ENCODE data around the gene CKLF. TPM values are rescaled to one million over a fixed set of nuclear protein-coding genes. Genes with fewer than 3 reads are reported as not detected.

Gene CKLF
- total RNA-seq, 6 experiments from 2014 or later, result 8.4 to 30.5 (median 14.0) TPM

GRCh38 chr16:66538910-66539309 is 13.5 kb upstream of the CKLF start:
- no peak for DNase-seq
- peaks cover 0 to 18% (median 4%) of the 10 kb centered on the region in 4 donors for H3K36me3 ChIP-seq
- H3K9me3 ChIP-seq, result no peaks in the 10 kb centered on the region
- 74% methylated on average over 5 of the region's 5 CpGs for WGBS (ENCODE audit: insufficient coverage, low coverage, low lambda C conversion rate, missing lambda C conversion rate)
- TF ChIP-seq POLR2A (IDR thresholded peaks at IDR 0.05), result no peak
- no peak for TF ChIP-seq CTCF (IDR thresholded peaks at IDR 0.05)
- H3K27ac ChIP-seq, result no peak overlapping the region
- intact Hi-C loops (cut with DNase I), result no loop called here
- H3K4me1 ChIP-seq, result no peaks in the 10 kb centered on the region
- no peak overlapping the region for H3K4me3 ChIP-seq
- no peak for ATAC-seq
- no peaks in the 10 kb centered on the region for H3K27me3 ChIP-seq

- H3K4me3 ChIP-seq, result no peak overlapping the region
- H3K9me3 ChIP-seq, result no peaks in the 10 kb centered on the region
- intact Hi-C loops (cut with DNase I), result no loop called here
- H3K36me3 ChIP-seq, result peaks cover 0 to 23% (median 4%) of the 10 kb centered on the region in 4 donors
- no peaks in the 10 kb centered on the region for H3K27me3 ChIP-seq
- no peak for TF ChIP-seq CTCF (IDR thresholded peaks at IDR 0.05)
- no peak for TF ChIP-seq POLR2A (IDR thresholded peaks at IDR 0.05)
- WGBS (ENCODE audit: insufficient coverage, low coverage, low lambda C conversion rate, missing lambda C conversion rate), result 90% methylated on average over 2 of the region's 3 CpGs
- no peaks in the 10 kb centered on the region for H3K4me1 ChIP-seq
- peak in 1 of 4 donors; percentile 9 for ATAC-seq
- DNase-seq, result no peak
- H3K27ac ChIP-seq, result no peak overlapping the region
Measured at GRCh38 chr16:66539623-66540469, 12.5 kb upstream of the CKLF start.

- H3K4me1 ChIP-seq, result no peaks in the 10 kb centered on the region
- no peak overlapping the region for H3K4me3 ChIP-seq
- no peak for TF ChIP-seq CTCF (IDR thresholded peaks at IDR 0.05)
- no peak for TF ChIP-seq POLR2A (IDR thresholded peaks at IDR 0.05)
- peaks cover 0 to 16% (median 4%) of the 10 kb centered on the region in 4 donors for H3K36me3 ChIP-seq
- H3K27ac ChIP-seq, result no peak overlapping the region
- intact Hi-C loops (cut with DNase I), result no loop called here
- no peaks in the 10 kb centered on the region for H3K27me3 ChIP-seq
- WGBS (ENCODE audit: insufficient coverage, low coverage, low lambda C conversion rate, missing lambda C conversion rate), result 84% methylated on average over 7 of the region's 18 CpGs
- no peaks in the 10 kb centered on the region for H3K9me3 ChIP-seq
- no peak for DNase-seq
- no peak for ATAC-seq
Measured at GRCh38 chr16:66541388-66542355, 10.7 kb upstream of the CKLF start.

GRCh38 chr16:66542396-66542795 is 10.0 kb upstream of the CKLF start:
- TF ChIP-seq POLR2A (IDR thresholded peaks at IDR 0.05) (no peak), CTCF (IDR thresholded peaks at IDR 0.05) (no peak)
- peaks cover 0 to 16% (median 4%) of the 10 kb centered on the region in 4 donors for H3K36me3 ChIP-seq
- no CpG with 5 or more reads among the region's 3 CpGs for WGBS (ENCODE audit: insufficient coverage, low coverage, low lambda C conversion rate, missing lambda C conversion rate)

More at GRCh38 chr16:66542396-66542795, 10.0 kb upstream of the CKLF start:
- Histone ChIP-seq H3K27me3 (no peaks in the 10 kb centered on the region), H3K27ac (no peak overlapping the region), H3K9me3 (no peaks in the 10 kb centered on the region), H3K4me3 (no peak overlapping the region), H3K4me1 (no peaks in the 10 kb centered on the region)
- ATAC-seq, result no peak
- intact Hi-C loops (cut with DNase I), result no loop called here
- no peak for DNase-seq
